GM15510 (cell line): ENCODE data around the gene PAGR1.
A peak's percentile ranks its signal among the peaks of the same experiment; 100 is the strongest.

Experiments
- POLR2A ChIP-seq: IDR thresholded peaks from 3 replicates; pipeline ENCODE4 v1.6.1; 2011; ENCODE audit warnings: borderline replicate concordance; ENCODE audit not compliant: insufficient read length; ENCODE audit errors: extremely low read depth

The PAGR1 gene

GRCh38 chr16:29862383-29862883, 46.5 kb downstream of the PAGR1 start:
- TF ChIP-seq POLR2A, result no peak

DNA sequence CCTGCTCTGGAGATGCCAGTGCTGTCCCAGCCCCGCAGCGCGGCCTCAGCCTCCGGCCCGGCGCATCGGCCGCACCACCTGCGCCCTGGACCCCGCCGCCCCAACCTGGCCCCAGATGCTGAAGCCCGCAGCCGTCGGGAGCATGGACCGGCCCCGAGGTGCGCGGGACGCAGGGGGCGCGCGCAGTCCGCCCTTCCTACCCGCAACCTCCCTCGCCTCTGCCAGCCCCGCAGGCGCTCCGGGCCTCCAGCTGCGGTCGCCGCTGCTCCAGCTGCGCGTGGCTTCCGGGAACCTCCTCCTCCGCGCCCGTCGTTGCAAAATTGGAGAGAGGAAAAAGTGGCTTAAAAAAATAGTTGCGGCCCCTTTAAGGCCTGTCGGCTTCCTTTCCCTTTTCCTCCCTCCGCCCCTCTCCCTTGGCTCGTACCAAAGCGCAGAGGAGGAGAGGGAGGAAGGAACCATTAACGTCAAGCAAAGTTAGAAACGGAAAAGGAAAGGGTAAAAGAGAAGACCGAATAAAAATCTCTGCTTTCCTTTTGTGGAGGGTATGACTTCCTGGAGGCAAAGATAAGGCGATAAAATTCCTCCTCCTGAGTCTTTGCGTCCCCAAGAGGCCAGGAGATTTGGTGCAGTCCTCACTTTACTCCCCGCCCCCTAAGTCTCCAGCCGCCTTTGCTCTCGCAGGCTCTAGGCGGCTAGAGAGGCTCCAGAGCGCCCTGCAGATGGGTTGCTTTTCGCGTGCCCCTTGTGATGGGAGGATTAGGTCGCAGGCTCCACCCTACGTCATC, 47.1 kb downstream of the PAGR1 start, which contains the start of gene CDIPT:
Gene CDIPT (minus strand): TSS at position 343 of the 785 bp plus-strand sequence. CDS start 369 bp downstream, outside the sequence.
- TF ChIP-seq POLR2A, result peak; percentile 42

DNA sequence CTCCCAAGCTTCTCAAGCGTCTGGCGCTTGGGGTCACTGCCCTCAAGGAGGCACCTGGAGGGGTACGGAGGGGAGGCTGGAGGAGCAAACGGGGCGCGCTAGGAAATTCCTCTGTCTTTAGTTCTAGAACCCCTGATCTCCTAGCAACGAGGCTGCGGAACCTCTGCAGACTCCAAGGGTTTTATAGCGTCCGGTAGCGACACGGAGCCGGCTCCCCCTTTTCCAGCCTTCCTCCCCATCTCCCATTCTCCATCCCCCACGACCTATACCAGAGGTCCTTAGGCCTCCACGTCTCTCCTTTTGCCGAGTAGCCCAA, 47.7 kb downstream of the PAGR1 start:
- no peak for TF ChIP-seq POLR2A

DNA sequence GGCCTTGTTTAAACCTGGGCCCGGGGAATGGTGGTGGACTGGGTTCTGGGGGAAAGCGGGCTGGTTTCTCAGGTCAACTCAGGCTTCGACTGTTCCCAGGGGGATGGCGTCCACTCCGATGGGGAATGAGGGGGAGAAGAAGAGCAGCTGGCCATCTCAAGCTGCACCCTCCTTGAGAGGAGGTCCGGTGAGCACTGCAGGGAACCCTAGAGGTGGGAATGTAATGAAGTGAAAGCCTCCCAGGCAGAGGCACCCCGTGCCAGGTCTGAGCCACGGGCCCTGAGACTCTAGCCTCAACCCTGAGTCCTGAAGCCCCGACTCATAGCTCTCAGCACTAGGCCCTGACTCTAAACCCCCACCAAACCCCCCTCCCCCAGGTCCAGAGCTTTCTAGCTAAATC, 48.3 kb downstream of the PAGR1 start:
- no peak for TF ChIP-seq POLR2A

DNA sequence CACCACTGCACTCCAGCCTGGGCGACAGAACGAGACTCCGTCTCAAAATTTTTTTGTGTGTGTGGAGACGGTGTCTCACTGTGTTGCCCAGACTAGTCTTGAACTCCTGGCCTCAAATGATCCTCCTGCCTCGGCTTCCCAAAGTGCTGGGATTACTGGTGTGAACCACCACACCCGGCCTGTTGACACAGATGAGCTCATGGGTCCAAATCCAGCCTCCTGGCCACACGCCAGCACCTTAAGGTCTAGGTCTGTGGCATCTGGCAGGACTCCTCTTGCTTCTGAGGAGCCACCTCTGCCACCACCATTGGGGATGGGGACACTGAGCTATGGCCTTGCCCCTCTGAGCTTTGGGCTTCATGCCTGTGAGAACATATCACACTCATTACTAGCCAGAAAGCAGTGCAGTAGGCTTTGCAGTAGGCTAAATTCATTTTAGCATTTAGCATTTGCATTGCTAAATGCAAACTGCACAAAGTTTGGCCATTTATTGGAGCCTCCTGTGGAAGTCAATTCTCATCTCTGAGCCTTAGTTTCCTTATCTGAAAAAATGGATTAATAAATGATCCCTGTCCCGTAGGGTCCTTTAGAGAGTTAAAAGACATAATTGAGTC, 52.6 kb downstream of the PAGR1 start:
- no peak for TF ChIP-seq POLR2A
